AG09309 (cell line): ENCODE data around the gene DUSP14.
A peak's percentile ranks its signal among the peaks of the same experiment; 100 is the strongest.

Experiments
- DNase-seq: peaks from one replicate; pipeline ENCODE4 v3.0.0-alpha.2; 2010; ENCODE audit warnings: low read depth
- H3K4me3 ChIP-seq: 2 replicates; pipeline ENCODE4 v1.5.1; 2011; ENCODE audit warnings: mild to moderate bottlenecking, low read depth, low read length, moderate library complexity; ENCODE audit not compliant: control insufficient read depth
- TF ChIP-seq, protein P1 (sequence below): IDR thresholded peaks from 2 replicates; pipeline ENCODE4 v1.5.1; 2011; ENCODE audit warnings: mild to moderate bottlenecking, low read depth, low read length, inconsistent platforms; ENCODE audit not compliant: insufficient read depth, control insufficient read depth; ENCODE audit errors: missing control alignments

Gene DUSP14

GRCh38 chr17:37490638-37491614, 1.2 kb downstream of the DUSP14 start:
- H3K4me3 ChIP-seq, result peak overlapping the region; percentile 53
- no peak for DNase-seq
- TF ChIP-seq, protein P1, sequence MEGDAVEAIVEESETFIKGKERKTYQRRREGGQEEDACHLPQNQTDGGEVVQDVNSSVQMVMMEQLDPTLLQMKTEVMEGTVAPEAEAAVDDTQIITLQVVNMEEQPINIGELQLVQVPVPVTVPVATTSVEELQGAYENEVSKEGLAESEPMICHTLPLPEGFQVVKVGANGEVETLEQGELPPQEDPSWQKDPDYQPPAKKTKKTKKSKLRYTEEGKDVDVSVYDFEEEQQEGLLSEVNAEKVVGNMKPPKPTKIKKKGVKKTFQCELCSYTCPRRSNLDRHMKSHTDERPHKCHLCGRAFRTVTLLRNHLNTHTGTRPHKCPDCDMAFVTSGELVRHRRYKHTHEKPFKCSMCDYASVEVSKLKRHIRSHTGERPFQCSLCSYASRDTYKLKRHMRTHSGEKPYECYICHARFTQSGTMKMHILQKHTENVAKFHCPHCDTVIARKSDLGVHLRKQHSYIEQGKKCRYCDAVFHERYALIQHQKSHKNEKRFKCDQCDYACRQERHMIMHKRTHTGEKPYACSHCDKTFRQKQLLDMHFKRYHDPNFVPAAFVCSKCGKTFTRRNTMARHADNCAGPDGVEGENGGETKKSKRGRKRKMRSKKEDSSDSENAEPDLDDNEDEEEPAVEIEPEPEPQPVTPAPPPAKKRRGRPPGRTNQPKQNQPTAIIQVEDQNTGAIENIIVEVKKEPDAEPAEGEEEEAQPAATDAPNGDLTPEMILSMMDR, result no peak

- TF ChIP-seq, protein P1, result no peak
- DNase-seq, result no peak
- peak overlapping the region; percentile 53 for H3K4me3 ChIP-seq
Measured at GRCh38 chr17:37492167-37492566, 2.5 kb downstream of the DUSP14 start.

DNA sequence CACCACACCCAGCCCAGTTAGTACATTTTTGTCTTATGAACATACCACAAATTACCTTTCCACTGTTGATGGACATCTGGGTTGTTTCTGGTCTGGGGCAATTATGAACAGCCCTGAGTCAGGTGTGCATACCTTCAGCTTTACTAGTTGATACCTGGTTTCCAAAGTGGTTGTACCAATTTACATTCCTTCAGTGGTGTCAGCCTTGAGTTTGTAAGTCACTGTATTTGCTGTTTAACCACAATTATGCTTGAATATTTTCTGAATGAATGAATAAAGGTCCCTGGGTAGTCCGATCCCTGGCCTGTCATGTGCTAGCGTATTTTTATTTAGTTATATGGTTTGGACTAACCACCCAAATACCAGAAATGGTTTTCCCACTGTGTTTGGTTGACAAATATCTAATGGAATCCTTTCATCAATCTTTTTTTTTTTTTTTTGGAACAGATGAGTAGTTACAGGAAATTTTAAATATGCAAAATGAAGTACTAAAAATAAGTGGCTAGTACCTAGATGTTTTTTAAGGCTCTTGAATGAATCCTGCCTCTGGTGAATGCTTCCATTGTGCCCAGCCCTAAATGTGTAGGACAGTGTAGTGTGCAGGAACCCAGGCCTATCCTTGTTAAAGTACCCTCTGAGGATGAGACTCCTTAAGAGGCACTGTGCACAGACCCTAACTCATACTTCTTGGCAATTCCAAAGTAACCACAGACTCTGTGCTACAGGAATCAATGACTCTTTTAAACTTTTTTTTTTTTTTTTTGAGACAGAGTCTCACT, 3.7 kb downstream of the DUSP14 start:
- TF ChIP-seq, protein P1, result no peak
- H3K4me3 ChIP-seq, result no peak overlapping the region
- peak; percentile 89 for DNase-seq

- no peak overlapping the region for H3K4me3 ChIP-seq
- no peak for DNase-seq
- TF ChIP-seq, protein P1, result no peak
Measured at GRCh38 chr17:37494401-37494831, 4.7 kb downstream of the DUSP14 start.

DNA sequence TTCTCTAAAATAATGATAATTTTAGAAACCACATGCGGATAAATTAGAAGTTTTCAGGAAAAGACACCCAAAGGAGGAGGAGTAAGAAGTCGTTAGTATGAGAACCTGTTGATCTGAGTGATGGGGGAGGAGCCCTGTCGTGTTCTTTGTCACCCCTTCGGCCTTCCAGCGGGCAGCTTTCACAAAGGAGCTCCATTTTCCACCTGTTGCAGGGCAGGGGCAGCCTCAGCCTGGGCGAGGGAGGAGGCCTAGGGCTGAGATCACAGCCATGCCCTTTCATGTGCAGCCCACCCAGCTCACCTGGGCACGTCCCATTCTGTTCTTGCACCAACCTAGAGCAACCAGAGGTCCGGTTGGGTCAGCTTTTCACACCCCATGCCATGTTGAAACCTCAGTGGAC, 5.3 kb downstream of the DUSP14 start:
- DNase-seq, result no peak
- TF ChIP-seq, protein P1, result no peak
- no peak overlapping the region for H3K4me3 ChIP-seq

GRCh38 chr17:37500378-37500777, 10.7 kb downstream of the DUSP14 start:
- DNase-seq, result no peak
- H3K4me3 ChIP-seq, result no peak overlapping the region
- TF ChIP-seq, protein P1, result no peak
